Left renal cortex interstitium (tissue), 4 donors: ENCODE measurements around the gene CFAP77. TPM values are rescaled to one million over a fixed set of nuclear protein-coding genes. Genes with fewer than 3 reads are reported as not detected.

Source experiments
- DNase-seq, 4 donors: peaks; one replicate each; pipeline ENCODE4 v3.0.0-alpha.2; 2013; ENCODE audit warnings: low read depth in 4 of 4, low spot score in 2 of 4, missing footprints in 1 of 4
- polyA plus RNA-seq, 4 donors: library from polyadenylated mRNA; unstranded; fragments of 120-200 nt; gene quantifications; one replicate each; pipeline ENCODE4 v1.2.1, GENCODE V29; 2013; ENCODE audit not compliant: insufficient read length in 4 of 4

Gene CFAP77
- polyA plus RNA-seq, 4 donors: 0.68 to 1.6 (median 1.2) TPM

DNA sequence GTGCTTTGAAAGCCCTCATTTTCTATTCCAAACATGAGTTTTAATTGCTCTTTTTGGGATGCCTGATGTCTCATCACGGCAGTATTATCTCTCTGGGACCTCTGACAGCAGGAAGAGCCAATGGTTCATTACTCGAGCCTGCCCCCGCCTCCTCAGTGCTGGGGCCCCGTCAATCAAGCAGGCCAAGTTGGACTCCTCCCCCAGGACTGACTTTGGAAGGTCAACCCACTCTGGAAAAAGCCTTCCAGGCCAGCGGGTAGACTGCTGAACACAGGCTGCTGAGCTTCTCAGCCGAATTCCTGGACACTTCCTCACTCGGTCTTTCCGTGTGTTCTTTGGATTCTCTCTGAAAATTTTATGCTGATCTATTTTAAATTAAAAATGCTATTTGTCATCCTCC is 162.9 kb downstream of the CFAP77 start:
- DNase-seq: no peak

DNA sequence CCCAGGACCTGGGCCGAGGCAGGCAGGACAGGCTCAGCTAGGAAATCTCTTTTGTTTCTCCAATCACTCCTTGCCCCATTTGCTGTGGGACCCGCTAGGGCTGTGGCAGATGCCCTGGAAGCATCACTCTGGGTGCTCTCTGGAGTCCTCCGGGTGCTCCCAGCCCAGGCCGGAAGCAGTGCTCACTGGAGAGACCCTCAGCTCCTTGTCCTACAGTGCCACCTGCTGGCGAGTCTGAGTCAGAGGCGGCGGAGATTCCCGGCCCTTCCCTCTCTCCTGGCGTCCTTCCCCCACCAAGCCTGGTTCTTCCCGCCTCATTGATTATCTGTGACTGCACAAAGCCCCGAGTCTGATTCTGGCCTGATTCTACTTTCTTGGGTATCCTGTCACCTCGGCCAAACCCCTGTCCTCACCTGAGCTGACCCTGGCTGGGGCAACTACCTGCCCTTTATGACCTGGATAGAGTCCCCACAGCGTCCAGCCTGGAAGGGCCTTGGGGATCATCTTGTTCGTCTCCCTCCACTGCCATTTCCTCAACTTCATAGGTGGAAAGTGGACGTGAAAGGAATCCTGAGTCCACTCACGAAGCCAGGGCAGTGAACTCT is 165.1 kb downstream of the CFAP77 start:
- peak in 1 of 4 donors; percentile 65 for DNase-seq

DNA sequence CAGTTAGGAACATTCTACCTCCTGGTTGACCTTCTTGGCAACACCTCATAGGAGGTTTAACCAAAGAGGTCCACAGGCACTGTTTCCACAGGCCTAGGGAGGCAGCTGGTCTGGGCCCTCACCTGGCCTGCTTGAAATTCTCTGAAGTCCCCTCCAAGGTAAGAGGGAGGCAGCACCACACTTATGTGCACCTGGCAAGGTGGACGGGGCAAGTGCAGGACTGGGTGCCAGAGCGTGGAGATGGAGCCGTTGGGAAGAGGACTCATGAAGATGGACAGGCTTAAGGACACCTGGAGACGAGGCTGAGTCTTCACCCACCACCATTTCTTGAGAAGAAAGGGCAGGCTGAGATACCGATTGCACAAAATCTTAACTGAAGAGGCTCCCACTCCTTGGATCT is 165.8 kb downstream of the CFAP77 start:
- DNase-seq: no peak

DNA sequence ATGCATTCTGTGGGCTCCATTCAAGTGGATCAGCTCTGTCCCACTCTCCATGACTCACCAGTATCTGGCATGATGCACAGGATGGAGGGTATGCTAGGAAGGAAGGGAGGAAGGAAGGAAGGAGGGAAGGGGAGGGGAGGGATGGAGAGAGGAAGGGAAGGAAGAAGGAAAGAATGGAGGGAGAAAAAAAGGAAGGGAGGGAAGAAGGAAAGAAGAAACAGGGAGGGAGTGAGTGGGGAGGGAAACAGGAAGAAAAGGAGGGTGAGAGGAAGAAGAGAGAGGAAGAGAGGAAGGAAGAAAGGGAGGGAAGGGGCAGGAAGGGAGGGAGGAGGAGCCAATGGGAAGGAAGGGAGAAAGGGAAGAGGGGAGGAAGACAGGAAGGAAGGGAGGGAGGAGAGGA is 167.1 kb downstream of the CFAP77 start:
- DNase-seq: no peak

DNA sequence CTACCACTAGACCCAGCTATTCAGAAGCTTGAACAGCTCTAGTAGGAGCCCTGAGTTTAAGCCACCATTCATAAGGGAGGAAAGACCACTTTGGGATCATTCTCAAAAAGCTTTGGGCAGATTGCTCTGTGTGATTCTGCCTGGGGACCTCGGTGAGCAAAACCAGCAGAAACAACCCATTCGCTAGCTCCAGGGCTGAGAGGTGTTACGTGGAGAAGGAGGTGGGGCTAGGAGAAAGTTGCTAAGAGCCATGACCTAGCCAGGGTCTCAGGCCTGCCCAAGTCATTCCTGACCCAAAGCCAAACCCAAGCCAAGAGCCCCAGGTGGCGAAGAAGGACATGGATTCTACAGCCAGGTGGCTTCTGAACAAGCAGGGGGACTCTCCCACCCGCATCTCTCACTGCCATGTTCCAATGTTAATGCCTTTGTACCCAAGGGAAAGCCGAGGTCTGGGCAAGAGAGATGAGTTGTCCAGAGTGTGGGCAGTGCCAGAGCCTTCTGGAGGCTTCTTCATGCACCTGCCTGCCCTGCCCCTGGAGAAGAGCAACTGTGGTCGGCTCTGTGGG is 168.4 kb downstream of the CFAP77 start:
- no peak for DNase-seq

DNA sequence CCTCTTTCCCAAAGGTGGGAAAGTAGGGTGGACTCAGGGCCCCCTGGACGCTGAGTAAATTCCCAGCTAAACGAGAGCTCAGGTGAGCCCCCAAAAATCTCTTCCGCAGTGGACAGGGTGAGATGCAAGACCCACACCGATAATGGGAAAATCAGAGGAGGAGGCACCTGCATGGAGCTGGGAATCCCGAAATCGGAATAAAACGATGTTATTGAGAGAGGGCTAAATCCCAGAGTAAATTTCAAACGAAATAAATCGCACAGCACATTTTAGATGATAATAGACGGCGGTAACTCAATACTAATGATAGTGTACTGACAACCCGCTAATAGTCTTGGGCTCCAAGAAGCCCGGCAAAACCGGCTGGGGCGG is 169.4 kb downstream of the CFAP77 start:
- DNase-seq: no peak

DNA sequence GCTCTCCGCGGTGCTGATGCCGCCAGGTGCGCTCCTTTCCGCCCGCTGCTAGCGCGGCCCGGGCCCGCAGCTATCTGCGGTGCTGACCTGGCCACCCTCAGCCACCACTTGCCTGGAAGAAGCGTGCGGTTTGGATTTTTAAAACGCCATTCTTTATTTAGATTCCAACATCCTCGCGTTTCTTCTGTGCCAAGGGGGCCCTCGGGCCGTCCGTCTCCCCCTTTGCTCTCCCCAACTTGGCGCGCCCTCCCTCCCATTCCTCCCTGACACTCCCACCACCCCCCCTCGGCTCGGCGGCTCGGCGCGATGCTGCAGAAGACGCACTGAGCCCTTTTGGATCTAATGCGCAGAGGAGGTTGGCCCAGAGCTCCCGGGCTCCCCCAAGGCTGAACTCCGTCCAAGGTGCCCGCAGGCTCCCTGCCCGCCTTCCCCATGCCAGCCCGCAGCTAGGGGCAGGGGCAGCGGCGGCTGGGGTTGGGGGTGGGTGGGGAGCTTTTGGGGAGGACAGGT is 172.3 kb downstream of the CFAP77 start, which contains the start of gene BARHL1:
BARHL1 (plus strand) TSS at position 331 of the 510 bp plus-strand sequence. CDS start 192 bp downstream, outside the sequence.
- no peak for DNase-seq

DNA sequence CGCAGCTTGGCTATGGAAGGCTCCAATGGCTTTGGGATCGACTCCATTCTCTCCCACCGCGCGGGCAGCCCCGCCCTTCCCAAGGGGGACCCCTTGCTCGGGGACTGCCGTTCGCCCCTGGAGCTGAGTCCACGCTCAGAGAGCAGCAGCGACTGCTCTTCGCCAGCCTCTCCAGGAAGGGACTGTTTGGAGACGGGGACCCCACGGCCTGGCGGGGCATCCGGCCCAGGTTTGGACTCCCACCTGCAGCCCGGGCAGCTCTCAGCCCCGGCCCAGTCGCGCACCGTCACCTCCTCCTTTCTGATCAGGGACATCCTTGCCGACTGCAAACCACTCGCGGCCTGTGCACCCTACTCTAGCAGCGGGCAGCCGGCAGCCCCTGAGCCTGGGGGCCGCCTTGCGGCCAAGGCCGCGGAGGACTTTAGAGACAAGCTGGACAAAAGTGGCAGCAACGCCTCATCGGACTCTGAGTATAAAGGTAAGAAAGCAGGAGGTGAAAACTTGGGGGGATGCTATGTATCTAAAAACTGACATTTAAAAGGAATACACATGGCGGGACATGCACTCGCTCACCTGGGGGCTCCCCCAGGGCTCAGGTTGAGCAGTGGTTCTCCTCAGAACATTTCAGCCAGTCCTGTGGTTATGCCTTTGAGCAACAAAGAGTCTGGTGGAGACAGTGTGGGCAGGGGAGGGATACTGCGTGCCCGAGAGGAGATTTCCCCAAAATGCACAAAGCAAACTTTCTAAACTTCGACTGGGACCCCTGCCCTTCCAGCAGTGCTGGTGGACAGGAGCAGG is 173.0 kb downstream of the CFAP77 start:
- no peak for DNase-seq

GRCh38 chr9:132583584-132584304 is 173.7 kb downstream of the CFAP77 start:
- no peak for DNase-seq

GRCh38 chr9:132584601-132585560 is 174.9 kb downstream of the CFAP77 start:
- no peak for DNase-seq

- no peak for DNase-seq
Measured at GRCh38 chr9:132585954-132586829, 176.2 kb downstream of the CFAP77 start.

DNA sequence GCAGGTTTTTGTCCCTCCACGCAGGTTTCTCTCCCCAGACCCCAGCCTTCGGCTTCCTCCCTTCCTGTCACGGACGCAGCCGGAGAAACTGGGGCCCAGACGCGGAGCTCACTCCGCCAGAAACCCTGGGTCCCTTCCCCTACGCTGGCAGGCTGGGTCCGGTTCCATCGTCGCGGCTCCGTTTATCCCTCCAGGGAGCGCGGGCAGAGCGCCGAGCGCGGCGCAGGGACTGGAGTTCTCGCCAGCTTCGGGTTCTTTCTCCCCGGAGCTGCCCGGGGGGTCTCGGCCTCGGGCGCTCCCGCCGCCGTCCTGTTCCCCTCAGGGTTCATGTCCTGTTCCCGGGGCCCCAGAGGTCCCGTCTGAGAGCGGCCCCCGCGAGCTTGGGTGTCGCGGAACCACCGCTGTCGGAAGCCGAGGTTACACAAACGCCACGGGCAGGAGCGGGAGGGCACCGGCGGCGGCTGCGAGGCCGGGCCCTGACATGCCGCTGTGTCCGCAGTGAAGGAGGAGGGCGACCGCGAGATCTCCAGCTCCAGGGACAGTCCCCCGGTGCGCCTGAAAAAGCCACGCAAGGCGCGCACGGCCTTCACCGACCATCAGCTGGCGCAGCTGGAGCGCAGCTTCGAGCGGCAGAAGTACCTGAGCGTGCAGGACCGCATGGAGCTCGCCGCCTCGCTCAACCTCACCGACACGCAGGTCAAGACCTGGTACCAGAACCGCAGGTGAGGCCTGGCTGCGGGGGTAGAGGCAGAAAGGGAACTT is 177.0 kb downstream of the CFAP77 start:
- DNase-seq: no peak

- no peak for DNase-seq
Measured at GRCh38 chr9:132587592-132587955, 177.6 kb downstream of the CFAP77 start.

- DNase-seq: no peak
Measured at GRCh38 chr9:132588098-132588497, 178.1 kb downstream of the CFAP77 start.

DNA sequence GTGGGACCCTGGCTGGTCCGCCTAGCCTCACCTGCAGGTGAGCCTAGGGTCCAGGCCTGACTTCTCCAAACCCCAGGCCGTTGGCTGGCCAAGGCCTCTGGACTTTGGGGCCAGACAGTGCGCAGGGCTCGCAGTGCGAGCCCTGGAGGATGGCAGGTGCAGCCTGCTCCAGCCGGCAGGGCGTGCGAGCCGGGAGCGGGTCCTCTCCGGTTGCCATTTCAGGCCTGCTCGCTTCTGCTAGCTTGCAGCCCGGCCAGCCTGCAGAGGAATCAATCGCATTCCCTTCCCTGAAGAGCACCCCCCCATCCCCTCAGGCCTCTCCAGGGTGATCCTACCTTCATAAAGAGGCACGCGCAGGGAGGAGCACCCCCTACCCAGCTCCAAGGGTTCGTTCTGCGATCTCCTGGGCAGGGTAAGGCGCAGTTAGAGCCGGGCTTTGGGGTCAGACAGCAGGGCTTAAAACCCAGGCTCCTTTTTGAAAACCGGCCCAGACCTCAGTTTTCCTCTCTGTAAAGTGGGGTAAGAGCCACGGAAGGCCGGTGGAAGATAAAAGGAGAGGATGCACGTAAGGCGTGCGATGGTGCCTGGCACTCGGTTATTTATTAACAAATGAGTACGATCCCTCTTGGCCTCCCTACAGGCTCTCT is 178.6 kb downstream of the CFAP77 start:
- no peak for DNase-seq

- no peak for DNase-seq
Measured at GRCh38 chr9:132589148-132590036, 179.4 kb downstream of the CFAP77 start.

GRCh38 chr9:132590037-132590317 is 180.0 kb downstream of the CFAP77 start:
- DNase-seq: no peak
